GM18505 (cell line): ENCODE results near the gene CERS1.

Experiments
- ATAC-seq: cut with Tn5 transposase; IDR thresholded peaks from one replicate; pipeline ENCODE4 v1.9.1; 2021; ENCODE audit not compliant: unreplicated experiment
- POLR2A ChIP-seq: IDR thresholded peaks from 4 replicates; pipeline ENCODE4 v1.6.1; 2011; ENCODE audit warnings: borderline replicate concordance; ENCODE audit not compliant: insufficient read depth, insufficient read length; ENCODE audit errors: extremely low read depth

The CERS1 gene

GRCh38 chr19:18899624-18900560 is 3.9 kb upstream of the CERS1 start:
- TF ChIP-seq POLR2A, result no peak
- no peak for ATAC-seq

DNA sequence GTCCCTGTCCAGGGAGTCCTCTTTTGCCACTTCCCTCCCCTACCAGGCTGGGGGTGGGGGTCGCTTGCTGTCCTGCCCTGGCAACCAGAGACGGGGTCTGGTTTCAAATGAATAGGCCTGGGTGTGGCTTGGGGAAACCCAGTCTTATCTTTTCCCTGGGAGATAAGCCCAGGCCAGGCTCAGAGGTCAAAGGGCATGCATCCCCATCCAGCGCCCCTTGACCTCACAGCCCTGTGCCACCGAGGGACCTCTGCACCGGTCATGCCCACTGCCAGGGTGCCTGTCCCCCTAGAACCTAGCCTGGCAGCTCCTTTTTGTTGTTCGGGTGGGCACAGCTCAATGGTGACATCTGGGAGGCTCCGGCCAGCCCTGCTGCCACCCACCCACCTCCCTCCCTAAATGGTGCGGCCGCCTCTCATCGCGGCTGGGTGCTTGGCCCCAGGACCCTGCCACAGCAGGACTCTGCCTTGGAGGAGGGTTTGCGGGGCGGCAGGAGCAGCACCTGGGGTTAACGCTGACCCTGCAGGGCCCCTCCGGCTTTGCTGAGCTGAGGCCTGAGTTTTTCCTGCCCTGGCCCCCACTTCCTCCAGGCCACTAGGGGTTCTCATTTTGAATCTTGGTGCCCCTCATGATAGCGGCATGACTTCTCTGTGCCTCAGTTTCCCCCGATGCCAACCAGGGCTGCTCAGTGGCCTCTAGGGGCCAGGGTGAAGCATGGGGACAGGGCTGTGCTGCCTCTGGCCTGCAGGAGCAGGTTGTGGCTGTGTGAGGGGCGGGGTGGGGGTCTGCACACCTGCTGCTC is 2.9 kb upstream of the CERS1 start:
- no peak for ATAC-seq
- no peak for TF ChIP-seq POLR2A

GRCh38 chr19:18898081-18898606 is 2.2 kb upstream of the CERS1 start:
- TF ChIP-seq POLR2A, result no peak
- ATAC-seq, result no peak

DNA sequence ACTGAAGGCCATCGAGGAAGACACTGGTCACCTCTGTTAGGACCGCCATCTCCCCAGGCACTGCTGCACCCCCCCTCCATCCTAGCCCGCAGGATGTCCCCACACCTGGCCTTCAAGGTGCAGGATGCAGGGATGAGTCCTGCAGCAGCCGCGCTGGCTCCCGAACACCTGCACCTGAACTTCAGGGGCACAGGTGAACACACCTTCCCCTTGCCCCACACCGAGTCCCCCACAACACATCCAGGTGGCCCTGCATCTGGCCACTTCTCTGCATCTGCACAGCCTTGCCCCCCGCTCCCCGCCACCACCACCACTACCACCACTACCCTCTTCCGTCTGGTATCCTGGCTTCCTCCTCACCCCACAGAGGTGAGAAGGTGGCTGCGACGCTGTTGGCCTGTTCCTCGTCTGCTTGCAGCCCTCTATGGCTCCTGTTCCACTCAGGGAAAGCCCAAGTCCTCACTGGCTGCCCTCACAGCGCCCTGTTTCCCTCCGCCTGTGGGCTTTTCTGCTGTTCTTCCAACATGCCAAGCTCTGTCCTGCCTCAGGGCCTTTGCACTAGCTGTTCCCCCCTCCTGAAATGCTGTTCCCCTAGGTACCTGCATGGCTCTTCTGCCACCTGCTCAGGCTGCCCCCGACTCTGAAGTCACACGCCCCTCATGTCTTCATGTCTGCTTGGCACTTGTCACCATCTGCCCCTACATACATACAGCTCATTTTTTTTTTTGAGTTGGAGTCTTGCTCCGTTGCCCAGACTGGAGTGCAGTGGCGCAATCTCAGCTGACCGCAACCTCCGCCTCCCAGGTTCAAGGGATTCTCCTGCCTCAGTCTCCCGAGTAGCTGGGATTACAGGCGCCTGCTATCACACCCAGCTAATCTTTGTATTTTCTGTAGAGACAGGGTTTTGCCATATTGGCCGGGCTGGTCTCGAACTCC is 1.4 kb upstream of the CERS1 start:
- TF ChIP-seq POLR2A, result no peak
- ATAC-seq, result no peak

DNA sequence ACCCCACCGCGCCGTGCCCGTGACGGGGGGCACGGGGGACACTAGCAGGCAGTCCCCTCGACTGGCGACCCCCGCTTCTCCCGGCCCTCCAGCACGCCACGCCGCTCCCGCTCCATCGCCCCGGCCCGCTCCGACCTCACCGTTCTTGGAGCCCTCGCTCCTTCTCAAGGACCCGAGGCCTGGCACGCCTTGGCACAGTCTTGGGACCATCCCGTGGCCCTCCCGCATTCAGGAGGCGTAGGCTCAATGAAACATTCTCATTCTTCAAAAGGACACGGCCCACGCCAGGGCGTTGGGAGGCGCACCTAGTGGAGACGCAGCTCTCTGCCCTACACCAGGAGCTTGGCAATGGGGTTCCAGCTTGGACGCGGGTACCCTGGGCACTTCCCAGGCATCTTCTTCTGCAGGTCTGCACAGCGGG is 473 bp upstream of the CERS1 start:
- ATAC-seq, result no peak
- TF ChIP-seq POLR2A, result no peak

DNA sequence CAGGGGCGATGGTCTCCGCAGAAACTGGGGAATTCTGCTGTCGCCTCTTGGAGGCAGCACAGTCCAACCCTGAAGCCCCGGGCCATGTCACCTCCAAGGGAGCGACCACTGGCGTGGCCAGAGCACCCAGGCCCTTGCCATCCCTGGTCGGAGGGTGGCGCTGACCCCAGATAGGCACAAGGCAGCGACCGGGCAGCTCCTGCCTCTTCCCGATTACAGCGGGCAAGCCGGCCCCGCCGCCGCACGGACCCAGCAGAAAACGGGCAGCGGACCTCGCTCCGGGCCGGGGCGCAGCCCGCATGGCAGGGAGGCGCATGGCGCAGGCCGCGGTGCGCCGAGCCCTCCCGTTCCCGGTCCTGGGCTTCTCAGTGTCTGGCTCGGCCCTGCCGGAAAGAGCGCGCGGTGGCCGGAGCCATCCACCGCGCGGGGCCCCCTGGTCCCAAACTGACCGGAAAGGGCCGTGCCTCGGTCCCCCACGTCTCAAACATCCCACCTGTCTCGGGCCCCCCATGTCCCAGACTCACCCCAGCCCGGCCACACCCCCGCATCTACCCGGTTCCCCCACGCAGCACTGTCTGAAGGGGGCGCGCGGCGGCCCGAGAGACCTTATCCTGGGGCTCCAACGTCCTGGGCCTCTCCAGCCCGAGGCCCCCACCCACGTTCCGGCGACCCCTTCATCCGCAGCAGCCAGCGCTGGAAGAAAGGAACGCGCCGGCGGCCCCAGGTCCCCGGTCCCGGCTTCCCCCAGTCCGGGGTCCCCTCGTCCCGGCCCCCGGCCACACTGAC is 727 bp downstream of the CERS1 start:
- no peak for ATAC-seq

GRCh38 chr19:18894254-18895037 is 1.5 kb downstream of the CERS1 start:
- no peak for TF ChIP-seq POLR2A
- ATAC-seq, result no peak

More for the DNA sequence above, 727 bp downstream of the CERS1 start:
- TF ChIP-seq POLR2A, result no peak

GRCh38 chr19:18893587-18894253 is 2.2 kb downstream of the CERS1 start:
- ATAC-seq, result no peak
- TF ChIP-seq POLR2A, result no peak

DNA sequence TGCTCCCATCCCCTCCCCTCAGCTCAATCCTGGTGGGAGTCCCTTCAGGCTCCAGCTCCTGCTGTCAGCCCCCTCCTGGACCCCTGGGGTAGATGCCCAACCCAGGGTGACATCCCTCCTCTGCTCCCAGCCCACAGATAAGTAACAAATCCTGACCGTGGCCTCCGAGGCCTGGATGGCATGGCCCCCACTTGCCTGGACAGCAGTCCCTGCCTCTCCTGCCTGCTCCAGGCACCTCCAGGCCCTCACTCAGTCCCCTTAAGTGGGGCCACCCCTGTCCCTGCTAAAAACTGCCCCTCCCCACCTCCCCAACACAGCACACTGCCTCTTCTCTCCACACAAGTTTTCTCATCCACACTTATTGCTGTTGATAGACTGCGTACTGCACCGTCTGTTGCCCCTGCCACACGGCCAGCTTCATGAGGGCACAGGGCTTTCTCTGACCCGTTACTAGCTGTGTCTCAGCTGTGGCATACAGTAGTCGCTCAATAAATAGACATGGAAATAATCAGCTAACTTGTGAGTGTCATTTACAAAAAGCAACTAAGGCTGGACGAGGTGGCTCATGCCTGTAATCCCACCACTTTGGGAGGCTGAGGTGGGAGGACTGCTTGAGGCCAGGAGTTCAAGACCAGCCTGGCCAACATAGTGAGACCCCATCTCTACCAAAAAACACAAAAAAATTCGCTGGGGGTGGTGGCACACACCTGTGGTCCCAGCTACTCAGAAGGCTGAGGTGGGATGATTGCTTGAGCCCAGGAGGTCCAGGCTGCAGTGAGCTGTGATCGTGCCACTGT is 5.8 kb downstream of the CERS1 start:
- no peak for TF ChIP-seq POLR2A

GRCh38 chr19:18886972-18887371 is 9.0 kb downstream of the CERS1 start:
- no peak for ATAC-seq
- TF ChIP-seq POLR2A, result no peak

More for the DNA sequence above, 5.8 kb downstream of the CERS1 start:
- ATAC-seq, result no peak

DNA sequence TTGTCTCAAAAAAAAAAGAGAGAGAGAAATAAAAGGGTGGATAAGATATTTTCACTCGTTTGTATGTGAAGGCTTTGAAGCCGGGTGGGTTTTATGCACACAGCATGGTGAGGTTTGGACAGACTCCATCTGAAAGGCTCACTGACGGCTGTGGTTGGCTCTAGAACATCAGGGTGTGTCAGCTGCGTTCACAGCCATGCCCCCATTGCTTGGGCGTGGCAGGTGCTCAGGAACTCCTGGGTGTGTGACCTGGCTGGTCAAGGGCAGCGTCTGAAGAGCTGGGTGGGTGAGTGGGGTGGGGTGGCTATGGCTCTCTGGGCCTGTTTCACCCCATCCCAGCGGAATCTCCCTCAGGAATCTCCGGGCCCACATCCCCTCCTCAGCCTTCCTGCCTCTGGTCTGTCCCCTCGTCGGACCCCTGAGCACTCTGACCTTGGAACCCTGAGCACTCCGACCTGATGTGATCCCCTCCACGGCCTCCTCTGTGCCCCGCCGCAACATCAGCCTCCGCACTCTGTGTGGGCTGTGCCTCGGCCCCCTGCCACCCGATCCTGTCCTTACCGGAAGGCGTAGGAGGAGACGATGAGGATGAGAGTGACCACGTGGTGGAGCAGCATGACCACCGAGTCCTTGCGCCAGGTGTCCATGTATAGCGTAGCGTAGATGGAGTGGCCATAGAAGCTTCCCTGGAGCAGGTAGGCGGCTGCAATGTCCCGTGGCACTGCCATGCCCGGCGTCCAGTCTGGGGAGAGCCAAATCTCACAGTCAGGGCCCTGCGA is 12.2 kb downstream of the CERS1 start:
- TF ChIP-seq POLR2A, result no peak
- ATAC-seq, result no peak
